ENCODE data around the gene CABP2. TPM values are rescaled to one million over a fixed set of nuclear protein-coding genes. Genes with fewer than 3 reads are reported as not detected.

The CABP2 gene
- total RNA-seq, 1 experiment from 2014 or later = not detected

GRCh38 chr11:67545280-67545679 lies 22.0 kb upstream of the CABP2 start:
- no peak overlapping the region for H3K27ac Mint-ChIP-seq (ENCODE audit: unreplicated experiment)
- peaks cover 17% of the 10 kb centered on the region for H3K4me1 Mint-ChIP-seq (ENCODE audit: low read depth, unreplicated experiment)
- no peak overlapping the region for H3K4me3 Mint-ChIP-seq (ENCODE audit: low read depth, unreplicated experiment)
- no peaks in the 10 kb centered on the region for H3K36me3 Mint-ChIP-seq (ENCODE audit: insufficient read depth, unreplicated experiment)
- DNase-seq = peak; percentile 28
- intact Hi-C loops (cut with micrococcal nuclease; ENCODE audit: unreplicated experiment) = no loop called here
- peaks cover 3% of the 10 kb centered on the region for H3K9me3 Mint-ChIP-seq (ENCODE audit: low read depth, unreplicated experiment)
- no peaks in the 10 kb centered on the region for H3K27me3 Mint-ChIP-seq (ENCODE audit: unreplicated experiment)
- BruUV-seq (replicated peaks) = no TSS peak
- CTCF ChIA-PET = interaction anchor here (0.6 to 0.7 kb wide), 2 partner anchors 25 to 34 kb away, joined by 3 read pairs; no protein-coding TSS in a partner anchor
- TF ChIP-seq CTCF (IDR thresholded peaks at IDR 0.05; ENCODE audit: unreplicated experiment) = no peak

GRCh38 chr11:67544616-67545242 lies 21.5 kb upstream of the CABP2 start:
- CTCF ChIA-PET = interaction anchor here (0.7 kb wide), 1 partner anchor 26 kb away, joined by 3 read pairs; no protein-coding TSS in a partner anchor
- no peaks in the 10 kb centered on the region for H3K27me3 Mint-ChIP-seq (ENCODE audit: unreplicated experiment)
- no peaks in the 10 kb centered on the region for H3K36me3 Mint-ChIP-seq (ENCODE audit: insufficient read depth, unreplicated experiment)
- peak overlapping the region; percentile 32 for H3K4me3 Mint-ChIP-seq (ENCODE audit: low read depth, unreplicated experiment)
- H3K4me1 Mint-ChIP-seq (ENCODE audit: low read depth, unreplicated experiment) = peaks cover 17% of the 10 kb centered on the region
- H3K9me3 Mint-ChIP-seq (ENCODE audit: low read depth, unreplicated experiment) = no peaks in the 10 kb centered on the region
- DNase-seq = peak; percentile 38
- BruUV-seq (replicated peaks) = no TSS peak
- intact Hi-C loops (cut with micrococcal nuclease; ENCODE audit: unreplicated experiment) = no loop called here
- TF ChIP-seq CTCF (IDR thresholded peaks at IDR 0.05; ENCODE audit: unreplicated experiment) = no peak
- H3K27ac Mint-ChIP-seq (ENCODE audit: unreplicated experiment) = peak overlapping the region; percentile 30

GRCh38 chr11:67543585-67543984 lies 20.3 kb upstream of the CABP2 start:
- no peak for DNase-seq
- H3K4me1 Mint-ChIP-seq (ENCODE audit: low read depth, unreplicated experiment) = peaks cover 17% of the 10 kb centered on the region
- H3K36me3 Mint-ChIP-seq (ENCODE audit: insufficient read depth, unreplicated experiment) = no peaks in the 10 kb centered on the region
- H3K27ac Mint-ChIP-seq (ENCODE audit: unreplicated experiment) = no peak overlapping the region
- no peak for TF ChIP-seq CTCF (IDR thresholded peaks at IDR 0.05; ENCODE audit: unreplicated experiment)
- no peak overlapping the region for H3K4me3 Mint-ChIP-seq (ENCODE audit: low read depth, unreplicated experiment)
- intact Hi-C loops (cut with micrococcal nuclease; ENCODE audit: unreplicated experiment) = no loop called here
- no TSS peak for BruUV-seq (replicated peaks)
- CTCF ChIA-PET = no interaction called here
- no peaks in the 10 kb centered on the region for H3K27me3 Mint-ChIP-seq (ENCODE audit: unreplicated experiment)
- H3K9me3 Mint-ChIP-seq (ENCODE audit: low read depth, unreplicated experiment) = no peaks in the 10 kb centered on the region

- H3K27me3 Mint-ChIP-seq (ENCODE audit: unreplicated experiment) = no peaks in the 10 kb centered on the region
- CTCF ChIA-PET = no interaction called here
- H3K4me3 Mint-ChIP-seq (ENCODE audit: low read depth, unreplicated experiment) = no peak overlapping the region
- DNase-seq = no peak
- H3K9me3 Mint-ChIP-seq (ENCODE audit: low read depth, unreplicated experiment) = no peaks in the 10 kb centered on the region
- intact Hi-C loops (cut with micrococcal nuclease; ENCODE audit: unreplicated experiment) = no loop called here
- no peak for TF ChIP-seq CTCF (IDR thresholded peaks at IDR 0.05; ENCODE audit: unreplicated experiment)
- H3K4me1 Mint-ChIP-seq (ENCODE audit: low read depth, unreplicated experiment) = peaks cover 17% of the 10 kb centered on the region
- BruUV-seq (replicated peaks) = no TSS peak
- no peak overlapping the region for H3K27ac Mint-ChIP-seq (ENCODE audit: unreplicated experiment)
- H3K36me3 Mint-ChIP-seq (ENCODE audit: insufficient read depth, unreplicated experiment) = no peaks in the 10 kb centered on the region
Measured at GRCh38 chr11:67542971-67543370, 19.7 kb upstream of the CABP2 start.
